HepG2 (cell line): ENCODE measurements around the gene PITX3. TPM values are rescaled to one million over a fixed set of nuclear protein-coding genes. Genes with fewer than 3 reads are reported as not detected.

ENCODE experiments used
- CSRNP2 ChIP-seq: sonication (generic); formaldehyde crosslinking; conservative IDR thresholded peaks from 2 replicates; pipeline ENCODE4 v1.8.0; 2022; ENCODE audit warnings: low read depth, missing genetic modification reagents
- FOXC1 ChIP-seq: sonication (generic); formaldehyde crosslinking; IDR thresholded peaks from 2 replicates; pipeline ENCODE4 v1.8.0; 2022; ENCODE audit warnings: mild to moderate bottlenecking, missing genetic modification reagents, borderline replicate concordance
- GMEB1 ChIP-seq: sonication (generic); formaldehyde crosslinking; IDR thresholded peaks from 2 replicates; pipeline ENCODE4 v1.5.1; 2020; ENCODE audit warnings: missing genetic modification reagents, mild to moderate bottlenecking, borderline replicate concordance
- HNF1B ChIP-seq: sonication (generic); formaldehyde crosslinking; IDR thresholded peaks from 2 replicates; pipeline ENCODE4 v1.5.1; 2020; ENCODE audit warnings: mild to moderate bottlenecking, moderate library complexity, missing genetic modification reagents
- IKZF5 ChIP-seq: IDR thresholded peaks from 2 replicates; pipeline ENCODE4 v1.6.1; 2018; ENCODE audit warnings: missing genetic modification reagents, mild to moderate bottlenecking, missing compliant biosample characterization
- MEIS2 ChIP-seq: sonication (generic); formaldehyde crosslinking; IDR thresholded peaks from 2 replicates; pipeline ENCODE4 v1.9.0; 2021; ENCODE audit warnings: mild to moderate bottlenecking, missing genetic modification reagents
- NR1H2 ChIP-seq: sonication (generic); formaldehyde crosslinking; IDR thresholded peaks from 2 replicates; pipeline ENCODE4 v1.8.1; 2022; ENCODE audit warnings: low read depth, missing genetic modification reagents, borderline replicate concordance
- PBX2 ChIP-seq: IDR thresholded peaks from 2 replicates; pipeline ENCODE4 v1.6.1; 2016; ENCODE audit warnings: control low read depth
- PRPF4 ChIP-seq: fragments of 200-400 bp; formaldehyde crosslinking; IDR thresholded peaks from 2 replicates; pipeline ENCODE4 v1.6.1; 2016; ENCODE audit warnings: low read length, low read depth; ENCODE audit not compliant: poor library complexity, severe bottlenecking
- TOE1 ChIP-seq: sonication (generic); formaldehyde crosslinking; IDR thresholded peaks from 2 replicates; pipeline ENCODE4 v1.4.0; 2020; ENCODE audit warnings: mild to moderate bottlenecking, missing genetic modification reagents
- ZBTB2 ChIP-seq: sonication (generic); formaldehyde crosslinking; IDR thresholded peaks from 2 replicates; pipeline ENCODE4 v1.8.0; 2022; ENCODE audit warnings: low read depth, missing genetic modification reagents
- ZBTB49 ChIP-seq: sonication (generic); formaldehyde crosslinking; IDR thresholded peaks from 2 replicates; pipeline ENCODE4 v1.4.0; 2020; ENCODE audit warnings: missing genetic modification reagents, borderline replicate concordance
- ZNF205 ChIP-seq: IDR thresholded peaks from 2 replicates; pipeline ENCODE4 v1.6.1; 2018; ENCODE audit warnings: missing biosample characterization, missing genetic modification reagents
- ZNF530 ChIP-seq: sonication (generic); formaldehyde crosslinking; IDR thresholded peaks from 2 replicates; pipeline ENCODE4 v1.5.0; 2020; ENCODE audit warnings: low read depth, mild to moderate bottlenecking, missing genetic modification reagents
- ZNF792 ChIP-seq: IDR thresholded peaks from 2 replicates; pipeline ENCODE4 v1.6.1; 2016
- ZNF878 ChIP-seq: sonication (generic); formaldehyde crosslinking; IDR thresholded peaks from 2 replicates; pipeline ENCODE4 v1.8.1; 2023; ENCODE audit warnings: mild to moderate bottlenecking, missing genetic modification reagents, moderate library complexity
- polyA plus RNA-seq, 8 experiments: library from polyadenylated mRNA; depleted of rRNA in 3 of 8; stranded (reverse) in 7 of 8; unstranded in 1 of 8; fragments of >200 nt; fragmentation: Illumina TruSeq in 4 of 8; extraction: Trizol in 4 of 8; gene quantifications; 2 replicates each; pipeline versions ENCODE4 v1.2.1 to v1.2.3, GENCODE V29; 2011 to 2016; ENCODE audit warnings: low read depth in 4 of 8, missing spikeins in 1 of 8, mixed read lengths in 1 of 8; ENCODE audit not compliant: insufficient read depth in 1 of 8
- total RNA-seq, 5 experiments: library from RNA; depleted of rRNA; stranded (reverse); fragments of >200 nt; fragmentation: Illumina TruSeq; extraction: Trizol; gene quantifications; 2 replicates each; pipeline ENCODE4 v1.2.3, GENCODE V29; 2016; ENCODE audit warnings: low read depth in 1 of 5

The PITX3 gene
- total and polyA plus RNA-seq, 2 of the 13 experiments (the other 11 are each of a cell fraction or from before 2014, with no cell fraction given): not detected

- TF ChIP-seq IKZF5 (CRISPR knock-in tag) (peak; percentile 51; the same call in 1 of the 2 replicates), CSRNP2 (CRISPR knock-in tag) (no peak), ZBTB49 (no peak), PRPF4 (no peak), ZNF878 (CRISPR knock-in tag) (no peak), TOE1 (CRISPR knock-in tag) (no peak), PBX2 (CRISPR knock-in tag) (peak; percentile 95), ZNF792 (CRISPR knock-in tag) (0 out of 2 replicates have a peak, but pooled peaks have one; percentile 27), ZBTB2 (CRISPR knock-in tag) (no peak), MEIS2 (CRISPR knock-in tag) (peak; percentile 84), FOXC1 (CRISPR knock-in tag) (peak; percentile 54; the same call in 1 of the 2 replicates), NR1H2 (CRISPR knock-in tag) (no peak), ZNF530 (CRISPR knock-in tag) (no peak), GMEB1 (CRISPR knock-in tag) (peak; percentile 56; the same call in 1 of the 2 replicates), ZNF205 (0 out of 2 replicates have a peak, but pooled peaks have one; percentile 17), HNF1B (CRISPR knock-in tag) (no peak)
Measured at GRCh38 chr10:102245082-102245931, 4.0 kb upstream of the PITX3 start, which contains the start of gene GBF1 (continued).
